ENCODE results near the gene CFAP410.

Gene CFAP410

DNA sequence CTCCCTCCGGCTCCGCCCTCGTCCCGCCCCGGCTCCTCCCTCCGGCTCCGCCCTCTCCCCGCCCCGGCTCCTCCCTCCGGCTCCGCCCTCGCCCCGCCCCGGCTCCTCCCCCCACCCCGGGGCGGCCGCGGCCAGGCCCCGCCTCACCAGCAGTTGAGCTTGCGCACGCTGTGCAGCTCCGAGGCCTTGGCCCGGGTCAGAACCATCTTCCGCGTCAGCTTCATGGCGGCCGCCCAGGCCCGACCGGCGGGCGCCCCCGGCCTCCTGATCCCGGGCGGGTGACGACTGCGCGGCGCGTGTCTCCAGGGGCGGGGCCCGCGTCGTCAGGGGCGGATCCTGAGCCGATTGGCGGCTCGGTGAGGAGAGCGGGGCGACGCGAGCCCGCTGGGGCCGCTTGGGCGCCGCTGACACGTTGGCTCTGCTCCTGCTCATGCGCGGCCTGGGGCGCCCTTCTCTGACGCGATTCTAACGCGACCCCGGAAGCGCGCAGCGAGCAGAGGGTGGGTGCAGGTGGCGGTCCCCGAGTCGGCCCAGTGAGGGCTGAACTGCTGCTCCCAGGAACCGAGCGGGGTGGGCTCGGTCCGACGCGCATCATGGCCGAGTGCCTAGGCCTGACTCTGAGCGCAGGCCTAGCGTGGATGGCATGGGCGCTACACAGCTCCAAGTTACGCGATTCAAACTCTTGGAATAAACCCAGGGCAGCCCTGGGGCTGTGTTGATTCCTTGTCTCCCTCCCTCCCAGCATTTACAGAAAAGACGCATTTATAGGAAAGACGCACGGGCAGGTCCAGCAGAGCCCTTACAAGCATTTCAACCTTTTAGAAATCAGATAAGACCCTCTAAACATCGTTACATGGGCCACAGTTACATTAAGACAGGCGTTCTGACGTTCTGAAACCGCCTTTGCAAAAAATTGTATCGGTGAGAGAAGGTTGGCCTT is at the start of gene CFAP410:
Gene CFAP410 (minus strand): TSS at position 420 of the 940 bp plus-strand sequence. CDS start 196 bp downstream, at position 224.
- peak; percentile 90 for DNase-seq

- no peak for DNase-seq
Measured at GRCh38 chr21:44384968-44385367, 45.8 kb upstream of the CFAP410 start.

DNA sequence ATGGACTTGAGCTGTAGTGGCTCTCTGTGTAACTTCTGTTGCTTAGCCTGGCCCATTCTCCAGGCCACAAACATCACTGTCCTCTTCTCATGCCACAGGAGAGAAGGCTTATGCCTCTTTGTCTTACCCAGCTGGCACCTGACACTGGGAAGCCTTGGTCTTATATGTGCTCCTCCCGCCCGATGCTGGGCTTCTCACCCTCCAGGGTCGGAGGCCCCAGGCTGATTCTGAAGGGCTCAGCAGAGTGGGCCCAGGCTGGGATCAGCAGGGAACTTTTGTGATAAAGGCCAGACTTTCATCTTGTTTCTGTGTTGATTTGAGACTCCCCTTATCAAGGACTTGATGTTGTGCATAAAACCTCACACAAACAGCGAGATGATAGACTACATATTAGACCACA is 44.0 kb upstream of the CFAP410 start:
- DNase-seq = no peak

DNA sequence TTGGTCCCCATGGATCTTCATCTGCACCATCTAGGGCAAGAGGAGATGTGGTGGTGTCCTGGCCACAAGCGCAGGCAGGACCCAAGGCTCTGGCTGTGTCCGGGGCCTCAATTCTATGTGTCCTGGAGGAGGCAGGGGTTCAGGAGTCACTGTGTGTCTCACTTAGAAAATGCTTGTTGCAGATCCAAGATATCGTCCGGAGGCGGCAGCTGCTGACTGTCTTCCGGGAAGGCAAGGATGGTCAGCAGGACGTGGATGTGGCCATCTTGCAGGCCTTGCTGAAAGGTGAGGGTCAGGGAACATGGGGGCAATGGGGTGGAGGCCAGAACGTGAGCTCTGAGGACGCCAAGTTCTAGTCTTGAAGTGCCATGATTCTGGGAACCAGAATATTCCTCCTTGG is 43.3 kb upstream of the CFAP410 start:
- no peak for DNase-seq

- DNase-seq = no peak
Measured at GRCh38 chr21:44381874-44382273, 42.7 kb upstream of the CFAP410 start.

GRCh38 chr21:44380876-44381275 is 41.7 kb upstream of the CFAP410 start:
- DNase-seq = no peak

DNA sequence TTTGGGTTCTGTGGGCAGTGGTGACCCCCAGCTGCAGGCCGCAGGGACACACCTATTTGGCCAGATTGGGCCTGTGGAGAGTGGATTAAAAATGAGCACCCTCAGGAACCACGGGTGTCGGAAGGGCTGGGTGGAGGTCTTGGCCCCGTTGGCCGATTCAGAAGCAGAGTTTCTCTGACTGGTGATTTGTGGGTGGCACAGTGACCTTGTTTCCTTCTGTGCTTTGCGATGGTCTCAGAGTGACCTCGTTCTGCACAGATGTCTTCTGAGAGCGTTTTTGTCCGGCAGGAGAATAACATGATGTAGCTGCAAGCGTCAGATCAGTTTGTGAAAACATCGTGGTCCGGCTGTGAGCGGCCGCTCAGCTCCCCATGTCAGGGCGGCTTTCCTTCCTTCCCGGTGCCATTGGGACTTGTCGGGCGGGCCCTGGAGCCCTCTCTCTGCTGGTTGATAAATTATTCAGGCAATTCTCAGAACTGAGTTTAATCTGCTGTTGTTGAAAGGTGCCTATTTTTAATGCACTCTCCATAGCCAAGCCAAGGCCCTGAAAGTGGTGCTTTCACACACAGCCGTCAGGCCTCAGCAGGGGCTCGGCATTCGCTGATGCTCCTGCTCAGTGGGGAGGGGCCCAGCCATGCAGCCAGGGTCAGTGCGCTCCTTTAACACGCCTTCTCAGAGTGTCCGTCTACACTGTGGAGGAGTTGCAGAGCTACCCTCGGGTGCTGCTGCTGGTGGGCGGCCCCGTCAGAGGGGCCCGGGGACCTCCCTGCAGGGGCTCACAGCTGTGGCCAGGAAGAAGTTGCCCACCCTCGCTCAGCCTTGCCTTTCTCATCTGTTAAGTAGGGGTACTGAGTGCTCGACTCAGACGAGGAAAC is 41.0 kb upstream of the CFAP410 start:
- DNase-seq = no peak

GRCh38 chr21:44379515-44379848 is 40.3 kb upstream of the CFAP410 start:
- DNase-seq = no peak

- DNase-seq = no peak
Measured at GRCh38 chr21:44378646-44379514, 39.7 kb upstream of the CFAP410 start.

DNA sequence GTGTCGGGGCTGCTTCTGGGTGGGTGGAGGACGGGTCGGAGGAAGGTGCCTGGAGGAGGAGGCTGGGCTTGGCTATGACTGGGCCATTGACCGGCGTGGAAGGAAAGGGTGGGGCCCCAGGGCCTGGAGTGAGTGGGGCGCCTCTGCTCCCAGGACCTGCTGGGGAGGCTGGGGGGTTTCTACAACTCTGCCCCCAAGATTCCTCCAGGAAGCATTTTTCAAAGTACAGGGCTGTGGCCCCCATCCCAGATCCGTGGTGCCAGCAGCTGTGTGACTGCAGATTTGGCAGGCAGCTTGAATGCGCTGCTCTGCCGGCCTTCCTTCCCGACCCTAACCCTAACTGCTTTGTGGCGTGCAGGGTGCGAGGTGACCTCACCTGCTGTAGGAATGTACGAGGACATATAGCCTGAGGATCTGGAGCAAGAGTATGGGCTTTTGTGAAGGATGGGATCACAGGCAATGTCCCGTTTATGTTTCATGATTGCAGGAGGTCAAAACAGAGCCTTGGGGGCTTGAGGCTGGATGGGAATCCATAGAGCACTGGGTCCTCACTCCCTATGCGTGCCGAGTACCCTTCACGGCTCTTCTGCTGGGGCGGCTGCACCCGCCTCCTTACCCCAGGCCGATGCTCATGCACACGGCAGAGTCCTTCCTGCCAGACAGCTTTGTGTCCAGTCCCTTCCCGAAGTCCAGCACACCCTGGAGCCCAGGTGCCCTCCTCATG is 38.9 kb upstream of the CFAP410 start:
- no peak for DNase-seq

DNA sequence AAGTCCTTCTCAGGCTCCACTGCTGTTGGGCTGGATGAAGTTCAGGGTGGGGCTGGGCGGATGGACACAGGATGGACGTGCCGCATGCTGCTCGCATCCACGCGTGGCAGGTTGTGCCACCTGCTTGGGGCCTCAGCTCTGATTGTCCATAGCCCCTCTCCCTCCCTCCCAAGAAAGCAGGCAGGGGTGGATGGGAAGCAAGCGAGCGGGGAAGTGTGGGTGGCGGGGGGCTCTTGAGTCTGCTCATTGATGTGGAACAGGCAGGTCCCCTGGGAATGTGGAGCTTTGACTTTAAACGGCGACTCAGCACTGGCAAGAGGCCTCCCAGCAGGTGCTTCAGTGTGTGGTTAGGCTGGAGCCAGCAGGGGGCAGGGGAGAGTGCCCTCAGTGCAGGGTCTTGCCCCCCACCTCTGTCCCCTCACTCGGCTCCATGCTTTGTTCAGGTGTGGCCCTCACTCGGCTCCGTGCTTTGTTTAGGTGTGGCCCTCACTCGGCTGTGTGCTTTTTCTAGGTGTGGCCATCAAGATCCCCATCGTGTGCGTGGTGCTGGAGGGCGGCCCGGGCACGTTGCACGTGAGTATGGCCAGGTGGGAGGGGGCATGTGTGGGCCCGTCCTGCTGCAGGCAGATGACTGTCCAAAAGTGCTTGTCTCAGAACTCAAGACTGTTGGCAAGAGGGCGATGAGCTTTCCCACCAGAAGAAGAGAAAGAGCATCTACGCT is 38.2 kb upstream of the CFAP410 start:
- no peak for DNase-seq

- no peak for DNase-seq
Measured at GRCh38 chr21:44376606-44377005, 37.4 kb upstream of the CFAP410 start.

- DNase-seq = no peak
Measured at GRCh38 chr21:44375761-44376241, 36.6 kb upstream of the CFAP410 start.

GRCh38 chr21:44375281-44375651 is 36.1 kb upstream of the CFAP410 start:
- DNase-seq = peak; percentile 17 to 80

- DNase-seq = no peak
Measured at GRCh38 chr21:44374601-44375280, 35.6 kb upstream of the CFAP410 start.

GRCh38 chr21:44372616-44373015 is 33.4 kb upstream of the CFAP410 start:
- DNase-seq = no peak

GRCh38 chr21:44371596-44371995 is 32.4 kb upstream of the CFAP410 start:
- DNase-seq = no peak

DNA sequence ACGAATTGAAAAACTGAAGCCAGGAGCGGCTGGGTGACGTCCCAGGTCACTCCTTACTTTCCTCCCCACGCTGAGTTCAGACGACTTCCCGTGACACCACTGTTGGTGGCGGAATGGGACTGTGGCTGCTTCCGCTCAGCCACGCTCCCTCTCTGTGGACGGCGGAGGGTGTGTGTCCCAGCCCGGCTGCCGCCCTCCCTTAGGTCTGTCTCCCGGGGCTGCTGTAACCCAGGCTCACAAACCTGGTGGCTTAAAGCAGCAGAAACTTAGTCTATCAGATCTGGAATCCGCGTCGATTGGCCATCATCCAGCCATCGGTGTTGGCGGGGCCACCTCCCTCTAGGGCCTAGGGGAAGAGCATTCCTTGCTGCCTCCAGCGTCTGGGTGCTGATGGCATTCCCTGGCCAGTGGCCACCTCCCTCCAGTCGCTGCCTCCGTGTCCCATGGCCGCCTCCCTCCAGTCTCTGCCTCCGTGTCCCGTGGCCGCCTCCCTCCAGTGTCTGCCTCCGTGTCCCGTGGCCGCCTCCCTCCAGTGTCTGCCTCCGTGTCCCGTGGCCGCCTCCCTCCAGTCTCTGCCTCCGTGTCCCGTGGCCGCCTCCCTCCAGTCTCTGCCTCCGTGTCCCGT is 31.7 kb upstream of the CFAP410 start:
- DNase-seq = no peak

- no peak for DNase-seq
Measured at GRCh38 chr21:44370027-44370735, 31.0 kb upstream of the CFAP410 start.

Measured in bone marrow (tissue), 2 donors.